Upper lobe of right lung (tissue), 1 donor: ENCODE results near the gene SULT1C2. TPM values are rescaled to one million over a fixed set of nuclear protein-coding genes. Genes with fewer than 3 reads are reported as not detected.

ENCODE experiments used
- ATAC-seq: fragments of 200-7000 bp; cut with Tn5 transposase; one replicate; pipeline ENCODE4 v1.9.1; 2020; ENCODE audit warnings: mild to moderate bottlenecking, moderate library complexity
- DNase-seq: peaks from one replicate; pipeline ENCODE4 v3.0.0-alpha.2; 2020
- H3K27ac ChIP-seq: fragments of 200-600 bp; one replicate; pipeline ENCODE4 v1.8.0; 2022
- H3K27me3 ChIP-seq: fragments of 200-600 bp; one replicate; pipeline ENCODE4 v1.8.0; 2022; ENCODE audit warnings: mild to moderate bottlenecking
- H3K36me3 ChIP-seq: fragments of 200-600 bp; one replicate; pipeline ENCODE4 v1.8.0; 2022
- H3K4me1 ChIP-seq: fragments of 200-600 bp; one replicate; pipeline ENCODE4 v1.8.0; 2022
- H3K4me3 ChIP-seq: fragments of 200-600 bp; one replicate; pipeline ENCODE4 v1.8.0; 2022; ENCODE audit warnings: mild to moderate bottlenecking
- H3K9me3 ChIP-seq: fragments of 200-600 bp; one replicate; pipeline ENCODE4 v1.8.0; 2022
- CTCF ChIP-seq: fragments of 200-600 bp; IDR thresholded peaks from one replicate; pipeline ENCODE4 v1.8.0; 2022; ENCODE audit warnings: antibody characterized with exemption
- intact Hi-C: fragments of 100-400 bp; cut with DNase I; formaldehyde crosslinking; loops from one replicate; pipeline ENCODE4 v1.11.0; 2022
- total RNA-seq: library from RNA; stranded (reverse); fragmentation: NEBNext Ultra II Directional; extraction: Animal tissue kit (Norgen Biotek cat#: 25700); gene quantifications from one replicate; pipeline ENCODE4 v1.2.1, GENCODE V29; 2021
- donor health status: DM: no; HTN: yes; CAD: no; lungs with severe emphysema.

SULT1C2 gene
- total RNA-seq, 1 donor from 2014 or later: 5.8 TPM

- TF ChIP-seq CTCF: no peak
- intact Hi-C loops: no loop called here
Observed at GRCh38 chr2:108293850-108294249, 5.2 kb downstream of the SULT1C2 start.

GRCh38 chr2:108297436-108298141, 8.9 kb downstream of the SULT1C2 start:
- no peaks in the 10 kb centered on the region for H3K4me1 ChIP-seq
- ATAC-seq (no peak), DNase-seq (no peak)
- no peaks in the 10 kb centered on the region for H3K36me3 ChIP-seq
- intact Hi-C loops: no loop called here
- no peak overlapping the region for H3K4me3 ChIP-seq
- no peaks in the 10 kb centered on the region for H3K9me3 ChIP-seq
- H3K27me3 ChIP-seq: no peaks in the 10 kb centered on the region
- no peak for TF ChIP-seq CTCF
- no peak overlapping the region for H3K27ac ChIP-seq

More at GRCh38 chr2:108293850-108294249, 5.2 kb downstream of the SULT1C2 start:
- Histone ChIP-seq H3K27me3 (no peaks in the 10 kb centered on the region), H3K9me3 (no peaks in the 10 kb centered on the region), H3K4me1 (no peaks in the 10 kb centered on the region), H3K4me3 (no peak overlapping the region), H3K36me3 (no peaks in the 10 kb centered on the region), H3K27ac (no peak overlapping the region)
- DNase-seq (no peak), ATAC-seq (no peak)

GRCh38 chr2:108301558-108301957, 12.9 kb downstream of the SULT1C2 start:
- H3K4me3 ChIP-seq: no peak overlapping the region
- no peaks in the 10 kb centered on the region for H3K27me3 ChIP-seq
- DNase-seq: no peak
- no peaks in the 10 kb centered on the region for H3K36me3 ChIP-seq
- intact Hi-C loops: no loop called here
- H3K9me3 ChIP-seq: no peaks in the 10 kb centered on the region
- no peak for TF ChIP-seq CTCF
- no peak overlapping the region for H3K27ac ChIP-seq
- no peaks in the 10 kb centered on the region for H3K4me1 ChIP-seq
- peak; percentile 45 for ATAC-seq

- no peaks in the 10 kb centered on the region for H3K27me3 ChIP-seq
- H3K4me1 ChIP-seq: no peaks in the 10 kb centered on the region
- no peak for ATAC-seq
- H3K4me3 ChIP-seq: no peak overlapping the region
- DNase-seq: no peak
- intact Hi-C loops: no loop called here
- H3K27ac ChIP-seq: no peak overlapping the region
- no peaks in the 10 kb centered on the region for H3K36me3 ChIP-seq
- no peaks in the 10 kb centered on the region for H3K9me3 ChIP-seq
- no peak for TF ChIP-seq CTCF
Observed at GRCh38 chr2:108304975-108305374, 16.3 kb downstream of the SULT1C2 start.

GRCh38 chr2:108305901-108306300, 17.2 kb downstream of the SULT1C2 start:
- no peak for TF ChIP-seq CTCF
- intact Hi-C loops: no loop called here
- DNase-seq: no peak
- H3K4me3 ChIP-seq: no peak overlapping the region
- H3K4me1 ChIP-seq: no peaks in the 10 kb centered on the region
- no peaks in the 10 kb centered on the region for H3K27me3 ChIP-seq
- no peaks in the 10 kb centered on the region for H3K9me3 ChIP-seq
- no peak overlapping the region for H3K27ac ChIP-seq
- ATAC-seq: no peak
- no peaks in the 10 kb centered on the region for H3K36me3 ChIP-seq

GRCh38 chr2:108309903-108310302, 21.2 kb downstream of the SULT1C2 start:
- Histone ChIP-seq H3K27me3 (no peaks in the 10 kb centered on the region), H3K36me3 (no peaks in the 10 kb centered on the region), H3K27ac (no peak overlapping the region), H3K9me3 (no peaks in the 10 kb centered on the region), H3K4me1 (no peaks in the 10 kb centered on the region), H3K4me3 (no peak overlapping the region)
- intact Hi-C loops: no loop called here
- TF ChIP-seq CTCF: no peak
- ATAC-seq (no peak), DNase-seq (no peak)
